A549 treated with dexamethasone at 1 μM for 4 hours (cell line): ENCODE results near the gene NOS1. TPM values are rescaled to one million over a fixed set of nuclear protein-coding genes. Genes with fewer than 3 reads are reported as not detected.

ENCODE experiments used
- total RNA-seq: library from RNA; stranded (reverse); fragments of 200-300 nt; extraction: Qiagen RNA extraction; gene quantifications from 5 replicates; pipeline ENCODE4 v1.2.3, GENCODE V29; 2022

Gene NOS1
- total RNA-seq, result 0.34 to 0.70 TPM (median 0.62 TPM) in 5 replicates

GRCh38 chr12:117361347-117361751 is at the start of gene NOS1:
NOS1 (minus strand) TSS chr12:117361626; CDS start chr12:117331069, 30,557 bp downstream.

GRCh38 chr12:117190210-117190781 is 171.1 kb downstream of the NOS1 start, which contains the start of gene FBXO21:
FBXO21 (minus strand) TSS chr12:117190470; CDS start chr12:117190456, 14 bp downstream.

Other genes starting within 250 kb of the NOS1 start
- gene FBXO21, start 171.2 kb downstream of the NOS1 start, total RNA-seq, result 25.6 to 42.7 TPM (median 39.1 TPM) in 5 replicates